IMR-90 (cell line): ENCODE data around the gene SPNS2. TPM values are rescaled to one million over a fixed set of nuclear protein-coding genes. Genes with fewer than 3 reads are reported as not detected.

ENCODE experiments used
- ATAC-seq: fragments of 200-7000 bp; cut with Tn5 transposase; 2 replicates; pipeline ENCODE4 v1.9.1; 2020; ENCODE audit warnings: low read depth, mild to moderate bottlenecking, moderate library complexity
- BruUV-seq: library from RNA; stranded (reverse); fragments of 400-500 nt; replicated peaks from 2 replicates; lab custom pipeline; 2021; lab: Mats Ljungman, UMichigan
- CTCF ChIA-PET: fragments of 300-600 bp; formaldehyde crosslinking; extraction: SDS; loops from one replicate; lab custom pipeline; 2021; ENCODE audit warnings: antibody characterized with exemption; lab: Yijun Ruan, JAX
- POLR2A ChIA-PET: fragments of 300-600 bp; sonication (Branson Sonifier 250); formaldehyde crosslinking; loops from one replicate; lab custom pipeline; 2022; ENCODE audit warnings: antibody characterized with exemption; ENCODE audit not compliant: unreplicated experiment; lab: Charles Lee
- DNase-seq: peaks from one replicate; pipeline ENCODE4 v3.0.0; 2013
- H2AFZ ChIP-seq: replicated peaks from 2 replicates; pipeline ENCODE3; 2013; ENCODE audit warnings: low read length, mild to moderate bottlenecking; ENCODE audit not compliant: poor library complexity
- H2AK5ac ChIP-seq: 2 replicates; pipeline ENCODE4 v1.6.1; 2013; ENCODE audit warnings: low read depth, low read length, inconsistent platforms
- H2AK9ac ChIP-seq: replicated peaks from 2 replicates; pipeline ENCODE3; 2013; ENCODE audit warnings: mild to moderate bottlenecking, low read depth, low read length, moderate library complexity; ENCODE audit not compliant: poor library complexity
- H2BK120ac ChIP-seq: 2 replicates; pipeline ENCODE4 v1.6.1; 2013; ENCODE audit warnings: low read depth, low read length, inconsistent platforms
- H2BK15ac ChIP-seq: 3 replicates; pipeline ENCODE4 v1.6.1; 2013; ENCODE audit warnings: low read depth, low read length, inconsistent platforms
- H2BK20ac ChIP-seq: 2 replicates; pipeline ENCODE4 v1.6.1; 2013; ENCODE audit warnings: low read depth, mild to moderate bottlenecking, inconsistent platforms, low read length, moderate library complexity
- H2BK5ac ChIP-seq: 2 replicates; pipeline ENCODE4 v1.6.1; 2013; ENCODE audit warnings: mild to moderate bottlenecking, low read depth, low read length, inconsistent platforms; ENCODE audit not compliant: poor library complexity, severe bottlenecking
- H3K14ac ChIP-seq: replicated peaks from 2 replicates; pipeline ENCODE4 v1.6.1; 2013; ENCODE audit warnings: low read depth, low read length, inconsistent platforms
- H3K18ac ChIP-seq: 2 replicates; pipeline ENCODE4 v1.6.1; 2013; ENCODE audit warnings: low read depth, low read length, control low read depth
- H3K23ac ChIP-seq: 2 replicates; pipeline ENCODE4 v1.6.1; 2013; ENCODE audit warnings: low read depth, low read length, inconsistent platforms
- H3K27ac ChIP-seq: 2 replicates; pipeline ENCODE4 v1.5.1; 2013; ENCODE audit warnings: mild to moderate bottlenecking, control low read depth, low read length; ENCODE audit not compliant: insufficient read depth
- H3K27me3 ChIP-seq: 2 replicates; pipeline ENCODE4 v1.6.1; 2013; ENCODE audit warnings: low read length; ENCODE audit not compliant: control insufficient read depth, insufficient read depth
- H3K36me3 ChIP-seq: 2 replicates; pipeline ENCODE4 v1.6.1; 2013; ENCODE audit warnings: low read length, mixed read lengths; ENCODE audit not compliant: control insufficient read depth, insufficient read depth
- H3K4ac ChIP-seq: 2 replicates; pipeline ENCODE4 v1.6.1; 2013; ENCODE audit warnings: low read depth, low read length, inconsistent platforms
- H3K4me1 ChIP-seq: 2 replicates; pipeline ENCODE4 v1.6.1; 2013; ENCODE audit warnings: low read length, mixed read lengths; ENCODE audit not compliant: control insufficient read depth, insufficient read depth
- H3K4me2 ChIP-seq: 2 replicates; pipeline ENCODE4 v1.6.1; 2013; ENCODE audit warnings: low read depth, mild to moderate bottlenecking, control low read depth, low read length, moderate library complexity
- H3K4me3 ChIP-seq: 2 replicates; pipeline ENCODE4 v1.5.1; 2013; ENCODE audit warnings: low read depth, mild to moderate bottlenecking, control low read depth, low read length, moderate library complexity; ENCODE audit not compliant: insufficient read depth
- H3K56ac ChIP-seq: 2 replicates; pipeline ENCODE4 v1.6.1; 2013; ENCODE audit warnings: low read length, inconsistent platforms; ENCODE audit not compliant: insufficient read depth; ENCODE audit errors: extremely low read depth
- H3K79me1 ChIP-seq, 2 experiments: 2 replicates each; pipeline ENCODE4 v1.6.1; 2013; ENCODE audit warnings: low read length in 2 of 2, inconsistent platforms in 1 of 2, low read depth in 1 of 2
- H3K9ac ChIP-seq: 2 replicates; pipeline ENCODE4 v1.6.1; 2013; ENCODE audit warnings: low read depth, low read length, control low read depth
- H3K9me1 ChIP-seq: 2 replicates; pipeline ENCODE4 v1.6.1; 2013; ENCODE audit warnings: low read length, inconsistent platforms; ENCODE audit not compliant: insufficient read depth
- H3K9me3 ChIP-seq: 2 replicates; pipeline ENCODE4 v1.6.1; 2013; ENCODE audit warnings: low read length; ENCODE audit not compliant: control insufficient read depth, insufficient read depth
- H4K20me1 ChIP-seq: 2 replicates; pipeline ENCODE4 v1.6.1; 2013; ENCODE audit warnings: low read length, inconsistent platforms; ENCODE audit not compliant: insufficient read depth
- H4K5ac ChIP-seq: 2 replicates; pipeline ENCODE4 v1.6.1; 2013; ENCODE audit warnings: mild to moderate bottlenecking, low read depth, low read length, control low read depth
- H4K8ac ChIP-seq, 2 experiments: 2 replicates each; pipeline ENCODE4 v1.6.1; 2013; ENCODE audit warnings: low read depth in 2 of 2, low read length in 2 of 2, control low read depth in 1 of 2, inconsistent platforms in 1 of 2
- H4K91ac ChIP-seq: 2 replicates; pipeline ENCODE4 v1.6.1; 2013; ENCODE audit warnings: low read depth, low read length, inconsistent platforms; ENCODE audit not compliant: insufficient read depth
- BHLHE40 ChIP-seq: fragments of 150-350 bp; IDR thresholded peaks from 2 replicates; pipeline ENCODE4 v1.6.1; 2016; ENCODE audit warnings: mild to moderate bottlenecking, low read depth, low read length
- CEBPB ChIP-seq: IDR thresholded peaks from 2 replicates; pipeline ENCODE4 v1.6.1; 2012; ENCODE audit warnings: low read depth, low read length, improper control_type of control experiment
- CHD1 ChIP-seq: IDR thresholded peaks from 2 replicates; pipeline ENCODE4 v1.6.1; 2012; ENCODE audit warnings: low read depth, low read length, improper control_type of control experiment
- CTCF ChIP-seq: conservative IDR thresholded peaks from 2 replicates; pipeline ENCODE4 v1.5.1; 2012; ENCODE audit warnings: mild to moderate bottlenecking, low read depth, low read length, improper control_type of control experiment
- FOS ChIP-seq: fragments of 150-350 bp; IDR thresholded peaks from 2 replicates; pipeline ENCODE4 v1.6.1; 2016; ENCODE audit warnings: low read depth, low read length
- MAFK ChIP-seq: IDR thresholded peaks from 2 replicates; pipeline ENCODE4 v1.6.1; 2012; ENCODE audit warnings: low read depth, low read length, improper control_type of control experiment
- MAZ ChIP-seq: IDR thresholded peaks from 2 replicates; pipeline ENCODE4 v1.6.1; 2012; ENCODE audit warnings: low read depth, mild to moderate bottlenecking, low read length, improper control_type of control experiment, moderate library complexity, borderline replicate concordance
- MXI1 ChIP-seq: IDR thresholded peaks from 2 replicates; pipeline ENCODE4 v1.6.1; 2012; ENCODE audit warnings: low read depth, mild to moderate bottlenecking, low read length, moderate library complexity, borderline replicate concordance
- NFE2L2 ChIP-seq: fragments of 150-350 bp; IDR thresholded peaks from 2 replicates; pipeline ENCODE4 v1.6.1; 2016; ENCODE audit warnings: low read depth, mild to moderate bottlenecking, low read length
- POLR2A ChIP-seq: IDR thresholded peaks from 2 replicates; pipeline ENCODE4 v1.6.1; 2012; ENCODE audit warnings: mild to moderate bottlenecking, low read depth, low read length
- RCOR1 ChIP-seq: IDR thresholded peaks from 2 replicates; pipeline ENCODE4 v1.6.1; 2012; ENCODE audit warnings: mild to moderate bottlenecking, low read length, improper control_type of control experiment; ENCODE audit not compliant: insufficient replicate concordance
- SMC3 ChIP-seq: fragments of 150-350 bp; IDR thresholded peaks from 2 replicates; pipeline ENCODE4 v1.6.1; 2016; ENCODE audit warnings: low read depth, mild to moderate bottlenecking, antibody characterized with exemption, low read length, moderate library complexity
- USF2 ChIP-seq: fragments of 150-350 bp; IDR thresholded peaks from 2 replicates; pipeline ENCODE4 v1.6.1; 2017; ENCODE audit warnings: mild to moderate bottlenecking, antibody characterized with exemption, low read length, low read depth
- WGBS, 2 experiments: methylation state at CpG; one replicate each; pipeline versions ENCODE4 v1.1.5 to v1.1.7; 2013; ENCODE audit warnings: missing lambda C conversion rate in 2 of 2; ENCODE audit not compliant: insufficient read length in 1 of 2; ENCODE audit errors: extremely low coverage in 2 of 2; 5-methylcytosine and 5-hydroxymethylcytosine counted together
- dilution Hi-C: fragments of 300-500 bp; cut with HindIII; formaldehyde crosslinking; loops from one replicate; pipeline ENCODE4 v1.14.3; 2018; ENCODE audit warnings: low sequenced_read_pairs; ENCODE audit not compliant: unreplicated experiment
- in situ Hi-C: fragments of 300-500 bp; cut with MboI; formaldehyde crosslinking; loops from 3 replicates; pipeline ENCODE4 v1.14.3; 2019; ENCODE audit warnings: low sequenced_read_pairs, inconsistent platforms, mixed read lengths
- intact Hi-C: fragments of 100-400 bp; cut with micrococcal nuclease; formaldehyde crosslinking; loops from 2 replicates; pipeline ENCODE4 v1.10.0; 2022
- polyA plus RNA-seq, 3 experiments: library from polyadenylated mRNA; depleted of rRNA; stranded (reverse); fragments of >200 nt; gene quantifications; 2 replicates each; pipeline ENCODE4 v1.2.3, GENCODE V29; 2012; ENCODE audit warnings: low replicate concordance in 1 of 3
- total RNA-seq: library from RNA; depleted of rRNA; stranded (reverse); fragments of >200 nt; gene quantifications from 2 replicates; pipeline ENCODE4 v1.2.3, GENCODE V29; 2012

Gene SPNS2
- total and polyA plus RNA-seq, 2 of the 4 experiments (the other 2 are of a cell fraction), result under 0.01 TPM; not detected in 1

GRCh38 chr17:4547118-4547906, 48.6 kb downstream of the SPNS2 start:
- dilution Hi-C loops (no loop called here), in situ Hi-C loops (no loop called here), intact Hi-C loops (no loop called here)
- no peak overlapping the region for H2BK120ac ChIP-seq
- H3K18ac ChIP-seq, result no peak overlapping the region
- BruUV-seq, result no TSS peak
- peaks cover 0 to 12% of the 10 kb centered on the region in 2 experiments; a peak in 2 of 4 replicates for H3K79me1 ChIP-seq
- no peaks in the 10 kb centered on the region for H3K27me3 ChIP-seq
- DNase-seq (no peak), ATAC-seq (no peak)
- no CpG with 5 or more reads among the region's 17 CpGs for whole genome bisulfite sequencing, 2 experiments
- H2AK5ac ChIP-seq, result no peak overlapping the region
- peaks cover 80% of the 10 kb centered on the region for H3K36me3 ChIP-seq
- H4K91ac ChIP-seq, result no peak overlapping the region
- no peak overlapping the region for H3K23ac ChIP-seq
- H2BK15ac ChIP-seq, result no peak overlapping the region
- no peak overlapping the region for H4K8ac ChIP-seq
- no peak overlapping the region for H2BK5ac ChIP-seq
- no peak overlapping the region for H2AK9ac ChIP-seq
- H2AFZ ChIP-seq, result no peak overlapping the region
- peaks cover 3% of the 10 kb centered on the region; the same call in 1 of the 2 replicates for H3K9me1 ChIP-seq
- no peak overlapping the region for H2BK20ac ChIP-seq
- POLR2A ChIA-PET, result no interaction called here
- no peak overlapping the region for H3K4me3 ChIP-seq
- no peak overlapping the region for H3K14ac ChIP-seq
- H3K9me3 ChIP-seq, result no peaks in the 10 kb centered on the region
- CTCF ChIA-PET, result interaction anchor here (0.6 kb wide), 1 partner anchor 124 kb away, joined by 4 read pairs; no protein-coding TSS in a partner anchor
- no peak overlapping the region for H3K4me2 ChIP-seq
- TF ChIP-seq NFE2L2 (no peak), CTCF (no peak), CHD1 (no peak), MXI1 (no peak), RCOR1 (no peak), MAZ (no peak), CEBPB (no peak), FOS (no peak), USF2 (no peak), MAFK (no peak), BHLHE40 (no peak), SMC3 (no peak), POLR2A (no peak)
- no peak overlapping the region for H3K56ac ChIP-seq
- H3K9ac ChIP-seq, result no peak overlapping the region
- peaks cover 3% of the 10 kb centered on the region; the same call in 1 of the 2 replicates for H4K20me1 ChIP-seq
- no peak overlapping the region for H4K5ac ChIP-seq
- no peak overlapping the region for H3K4ac ChIP-seq
- H3K4me1 ChIP-seq, result peaks cover 2% of the 10 kb centered on the region; the same call in 1 of the 2 replicates
- no peak overlapping the region for H3K27ac ChIP-seq
